Bronchial epithelial cell (primary cell): ENCODE measurements around the gene CD79A. TPM values are rescaled to one million over a fixed set of nuclear protein-coding genes. Genes with fewer than 3 reads are reported as not detected.
A peak's percentile ranks its signal among the peaks of the same experiment; 100 is the strongest.

Source experiments
- DNase-seq: peaks from one replicate; pipeline ENCODE4 v3.0.0-alpha.2; 2010; ENCODE audit warnings: low read depth
- FAIRE-seq: peaks from 2 replicates; lab custom pipeline; 2011; peaks lifted over from hg19 to GRCh38; lab: Jason Lieb, UNC
- H3K27me3 ChIP-seq: 2 replicates; pipeline ENCODE4 v1.5.1; 2011; ENCODE audit warnings: low read length; ENCODE audit not compliant: control insufficient read depth, insufficient read depth
- H3K36me3 ChIP-seq: 2 replicates; pipeline ENCODE4 v1.5.1; 2011; ENCODE audit warnings: low read length; ENCODE audit not compliant: control insufficient read depth, insufficient read depth
- H3K4me3 ChIP-seq: 2 replicates; pipeline ENCODE4 v1.5.1; 2011; ENCODE audit warnings: mild to moderate bottlenecking, low read depth, low read length, control low read depth
- total RNA-seq: library from RNA; depleted of rRNA; stranded (reverse); fragments of >200 nt; gene quantifications from 2 replicates; pipeline ENCODE4 v1.2.1, GENCODE V29; 2014
- TF ChIP-seq, protein P1 (sequence below): IDR thresholded peaks from 2 replicates; pipeline ENCODE4 v1.5.1; 2011; ENCODE audit warnings: mild to moderate bottlenecking, moderate library complexity, low read length, control low read depth, inconsistent platforms; ENCODE audit not compliant: insufficient read depth, severe bottlenecking

CD79A gene
- total RNA-seq, 1 donor from 2014 or later: not detected

DNA sequence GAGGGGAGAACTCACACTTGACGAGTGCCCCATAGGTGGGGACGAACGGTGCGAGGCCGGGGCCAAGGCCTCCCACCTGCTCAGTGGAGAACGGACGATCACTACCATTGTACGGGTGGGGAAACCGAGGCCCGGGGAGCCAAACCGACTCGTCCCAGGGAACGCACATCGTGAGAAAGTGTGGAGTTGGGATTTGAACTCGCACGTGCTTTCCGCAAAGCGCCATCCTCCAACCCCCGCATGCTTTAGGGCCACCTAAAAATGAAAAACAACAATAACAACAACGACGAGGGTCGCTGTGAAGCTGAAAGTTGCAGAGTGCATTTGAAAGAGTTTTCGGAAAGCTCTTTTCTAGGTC lies 6.4 kb downstream of the CD79A start:
- TF ChIP-seq, protein P1, sequence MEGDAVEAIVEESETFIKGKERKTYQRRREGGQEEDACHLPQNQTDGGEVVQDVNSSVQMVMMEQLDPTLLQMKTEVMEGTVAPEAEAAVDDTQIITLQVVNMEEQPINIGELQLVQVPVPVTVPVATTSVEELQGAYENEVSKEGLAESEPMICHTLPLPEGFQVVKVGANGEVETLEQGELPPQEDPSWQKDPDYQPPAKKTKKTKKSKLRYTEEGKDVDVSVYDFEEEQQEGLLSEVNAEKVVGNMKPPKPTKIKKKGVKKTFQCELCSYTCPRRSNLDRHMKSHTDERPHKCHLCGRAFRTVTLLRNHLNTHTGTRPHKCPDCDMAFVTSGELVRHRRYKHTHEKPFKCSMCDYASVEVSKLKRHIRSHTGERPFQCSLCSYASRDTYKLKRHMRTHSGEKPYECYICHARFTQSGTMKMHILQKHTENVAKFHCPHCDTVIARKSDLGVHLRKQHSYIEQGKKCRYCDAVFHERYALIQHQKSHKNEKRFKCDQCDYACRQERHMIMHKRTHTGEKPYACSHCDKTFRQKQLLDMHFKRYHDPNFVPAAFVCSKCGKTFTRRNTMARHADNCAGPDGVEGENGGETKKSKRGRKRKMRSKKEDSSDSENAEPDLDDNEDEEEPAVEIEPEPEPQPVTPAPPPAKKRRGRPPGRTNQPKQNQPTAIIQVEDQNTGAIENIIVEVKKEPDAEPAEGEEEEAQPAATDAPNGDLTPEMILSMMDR: no peak
- FAIRE-seq: no peak
- no peak for DNase-seq

DNA sequence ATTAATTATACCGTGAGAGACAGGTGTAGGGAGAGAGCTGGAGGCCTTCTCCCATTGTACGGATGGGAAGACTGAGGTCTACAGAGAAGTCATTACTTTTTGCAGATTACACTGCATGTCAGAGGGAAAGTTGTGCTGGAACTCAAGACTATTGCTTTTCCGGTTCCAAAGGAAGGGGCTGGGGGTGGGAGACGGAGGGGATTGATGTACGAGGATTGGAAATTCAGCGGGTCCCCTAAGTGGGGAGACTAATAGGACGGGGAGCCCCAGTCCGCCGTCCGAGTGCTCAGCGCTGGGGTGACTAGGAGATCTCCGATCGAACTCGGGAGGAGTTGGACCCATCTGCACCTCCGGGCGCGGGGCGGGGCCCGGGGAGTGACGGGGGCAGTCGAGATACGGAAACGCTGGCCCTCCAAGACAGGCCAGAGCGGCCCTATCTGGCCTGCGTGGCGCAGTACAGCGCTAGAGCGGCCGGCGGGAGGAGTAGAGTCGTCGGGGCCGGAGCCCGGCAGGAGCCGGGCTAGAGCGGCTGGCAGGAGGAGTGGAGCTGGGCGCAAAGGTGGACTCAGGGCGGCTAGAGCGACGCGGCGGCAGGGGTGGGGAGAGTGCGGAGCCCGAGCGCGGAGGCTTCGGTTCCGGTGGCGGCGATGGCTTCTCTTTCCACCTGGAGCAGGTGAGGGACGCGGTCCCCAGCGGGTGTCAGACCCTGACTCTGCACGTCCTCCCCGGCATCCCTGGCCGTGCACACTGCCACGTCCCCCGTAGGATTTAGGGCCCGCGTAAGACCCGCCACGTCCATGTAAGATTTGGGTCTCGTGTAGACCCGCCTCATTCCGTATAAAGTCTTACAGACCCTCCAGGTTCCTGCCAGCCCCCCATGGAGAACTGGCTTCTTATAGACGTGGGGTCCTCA lies 7.0 kb downstream of the CD79A start:
- no peaks in the 10 kb centered on the region for H3K27me3 ChIP-seq
- FAIRE-seq (no peak), DNase-seq (peak; percentile 86)
- peaks cover 4% of the 10 kb centered on the region for H3K36me3 ChIP-seq
- H3K4me3 ChIP-seq: peak overlapping the region; percentile 59
- TF ChIP-seq, protein P1: no peak

More for the DNA sequence above, 6.4 kb downstream of the CD79A start:
- no peaks in the 10 kb centered on the region for H3K27me3 ChIP-seq
- peak overlapping the region; percentile 59 for H3K4me3 ChIP-seq
- peaks cover 1% of the 10 kb centered on the region for H3K36me3 ChIP-seq

DNA sequence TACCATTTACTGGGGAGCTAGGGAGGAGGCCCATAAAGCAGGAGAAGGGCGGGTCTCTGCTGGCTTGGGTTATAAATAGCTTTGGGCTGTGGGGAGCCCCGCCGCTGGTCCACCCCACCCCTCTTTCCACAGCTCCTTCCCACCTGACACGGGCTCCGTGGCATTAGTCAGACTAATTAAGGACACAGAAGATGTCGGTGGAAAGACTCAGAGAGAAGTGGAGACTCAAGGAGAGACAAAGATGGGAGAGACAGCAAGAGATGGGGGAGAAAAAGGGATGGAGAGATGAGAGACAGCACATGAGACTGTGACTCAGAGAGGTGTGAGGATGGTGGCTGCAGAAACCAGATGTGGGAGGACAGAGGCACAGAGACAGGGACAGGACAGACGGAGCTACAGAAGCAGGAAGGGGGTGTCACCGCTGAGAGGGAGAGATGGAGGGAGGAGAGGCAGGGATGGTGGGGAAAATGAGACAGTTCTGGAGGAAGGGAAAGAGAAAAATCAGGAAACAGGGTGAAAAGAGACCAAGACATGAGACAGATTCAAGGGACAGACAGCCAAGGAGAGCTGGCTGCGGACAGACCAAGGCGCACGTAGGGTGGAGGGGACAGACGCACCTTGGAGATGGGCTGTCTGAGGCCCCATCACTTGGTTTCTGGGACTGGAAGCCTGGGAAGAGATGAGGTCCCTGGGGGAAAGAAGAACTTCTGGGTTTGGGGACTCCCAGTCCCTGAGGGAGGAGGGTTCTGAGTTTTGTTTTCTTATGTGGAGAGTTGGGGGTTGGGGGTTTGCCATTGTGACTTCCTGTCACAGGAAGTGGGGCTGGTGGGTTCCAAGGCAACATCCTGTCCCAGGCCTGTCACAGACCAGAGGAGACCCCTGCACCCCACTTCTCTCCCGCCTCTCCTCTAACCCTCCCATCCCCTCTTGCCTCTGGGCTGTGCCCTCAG lies 10.0 kb downstream of the CD79A start:
- H3K4me3 ChIP-seq: no peak overlapping the region
- TF ChIP-seq, protein P1: no peak
- FAIRE-seq (no peak), DNase-seq (peak; percentile 52)
- peaks cover 13% of the 10 kb centered on the region for H3K36me3 ChIP-seq
- no peaks in the 10 kb centered on the region for H3K27me3 ChIP-seq

DNA sequence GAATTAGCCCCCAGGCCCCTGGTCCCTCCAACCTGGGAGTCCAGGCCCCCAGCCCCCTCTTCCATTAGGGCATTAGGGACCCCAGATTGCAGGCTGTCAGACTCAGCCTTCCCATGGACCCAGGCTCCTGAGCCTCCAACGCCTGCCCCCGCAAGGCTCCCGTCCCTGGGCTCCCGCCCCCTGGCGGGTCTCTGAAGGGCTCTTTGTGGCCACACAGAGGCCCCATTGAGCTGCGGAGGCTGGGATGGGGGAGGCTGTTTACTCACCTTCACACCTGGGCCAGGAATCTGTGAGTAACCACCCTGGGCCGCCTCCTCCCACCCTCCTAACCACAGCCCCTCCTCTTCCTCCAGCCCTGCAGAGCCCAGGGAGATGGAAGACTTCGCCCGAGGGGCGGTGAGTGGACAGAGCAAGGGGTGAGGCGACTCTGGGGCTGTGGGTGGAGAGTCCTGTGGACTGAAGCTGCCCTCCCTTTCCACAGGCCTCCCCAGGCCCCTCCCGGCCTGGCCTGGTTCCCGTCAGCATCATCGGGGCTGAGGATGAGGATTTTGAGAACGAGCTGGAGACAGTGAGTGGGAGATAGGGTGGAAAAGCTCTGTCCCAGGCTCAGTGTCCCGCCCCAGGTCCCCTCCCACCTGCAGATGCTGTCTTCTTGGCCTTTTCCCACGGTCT lies 10.8 kb downstream of the CD79A start:
- H3K36me3 ChIP-seq: peaks cover 18% of the 10 kb centered on the region
- DNase-seq (peak; percentile 96), FAIRE-seq (no peak)
- no peaks in the 10 kb centered on the region for H3K27me3 ChIP-seq
- H3K4me3 ChIP-seq: no peak overlapping the region
- TF ChIP-seq, protein P1: peak; percentile 80

DNA sequence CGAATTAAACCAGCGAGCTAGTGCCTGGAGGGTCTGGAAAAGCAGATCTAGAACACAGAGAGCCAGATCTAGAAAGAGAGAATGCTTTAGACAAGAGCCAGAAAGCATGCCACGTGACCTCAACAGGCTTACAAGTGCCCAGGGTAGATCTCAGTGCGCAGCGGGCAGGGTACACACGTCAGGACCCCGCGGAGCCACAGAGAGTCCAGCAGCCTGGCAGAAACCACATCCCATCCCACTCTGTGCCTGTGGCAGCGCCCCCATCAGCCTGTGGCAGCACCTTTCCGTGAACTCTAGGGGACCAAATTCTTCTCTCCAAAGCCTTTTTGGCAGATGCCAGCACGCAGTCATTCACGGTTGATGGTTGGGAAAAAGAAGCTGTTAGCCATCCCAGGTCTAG lies 11.8 kb downstream of the CD79A start:
- Histone ChIP-seq H3K4me3 (no peak overlapping the region), H3K27me3 (no peaks in the 10 kb centered on the region), H3K36me3 (peaks cover 18% of the 10 kb centered on the region)
- no peak for FAIRE-seq
- DNase-seq: no peak
- TF ChIP-seq, protein P1: no peak
